GM06990 (cell line): Measurements from ENCODE around the gene TOLLIP.
"Not testable (repeated sequence)": the region's sequence is repeated elsewhere in the genome, so short reads cannot be mapped to it uniquely, and the experiment has no call there.

Source experiments
- DNase-seq: peaks from one replicate; pipeline ENCODE4 v3.0.0-alpha.2; 2011; ENCODE audit not compliant: insufficient read length; ENCODE audit errors: extremely low read depth
- H3K27me3 ChIP-seq: replicated peaks from 2 replicates; pipeline ENCODE4 v1.6.0; 2011; ENCODE audit warnings: low read length; ENCODE audit not compliant: control insufficient read depth, insufficient read depth
- H3K36me3 ChIP-seq: 2 replicates; pipeline ENCODE4 v1.5.1; 2011; ENCODE audit warnings: low read length; ENCODE audit not compliant: control insufficient read depth, insufficient read depth
- H3K4me3 ChIP-seq: replicated peaks from 2 replicates; pipeline ENCODE4 v1.5.1; 2011; ENCODE audit warnings: low read depth, mild to moderate bottlenecking, control low read depth, low read length
- CTCF ChIP-seq: IDR thresholded peaks from 2 replicates; pipeline ENCODE4 v1.5.1; 2011; ENCODE audit warnings: low read length, control low read depth, mild to moderate bottlenecking, inconsistent platforms; ENCODE audit not compliant: insufficient read depth, poor library complexity, severe bottlenecking

Gene TOLLIP

DNA sequence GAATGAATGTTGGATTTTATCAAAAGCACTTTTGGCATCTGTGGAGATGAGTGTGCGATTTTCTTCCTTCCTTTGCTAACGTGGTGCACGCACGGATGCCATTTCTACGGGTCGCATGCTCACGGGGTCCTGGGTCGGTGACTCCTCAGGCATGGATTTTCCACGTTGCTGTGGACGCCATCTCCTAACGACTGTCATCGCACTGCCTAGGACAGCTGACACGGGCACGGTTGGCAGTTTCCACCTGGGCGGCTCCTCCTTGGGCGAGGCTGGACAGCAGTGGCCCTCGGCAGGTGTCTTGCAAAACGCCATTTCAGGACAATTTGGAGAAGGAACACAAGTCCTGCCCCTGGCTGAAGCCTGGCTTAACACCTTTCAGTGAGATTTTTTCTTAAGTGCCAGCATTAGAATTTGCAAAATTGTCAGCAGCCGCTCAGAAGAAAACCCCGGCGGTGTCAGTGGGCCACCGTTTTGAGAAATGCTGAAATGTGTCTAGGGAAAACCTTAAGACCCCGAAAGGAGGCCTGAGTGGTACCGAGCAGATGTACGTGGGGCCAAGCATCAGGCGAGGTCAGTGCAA is 34.7 kb upstream of the TOLLIP start:
- Histone ChIP-seq H3K4me3 (no peak overlapping the region), H3K36me3 (no peaks in the 10 kb centered on the region), H3K27me3 (no peaks in the 10 kb centered on the region)
- TF ChIP-seq CTCF, result no peak
- no peak for DNase-seq

DNA sequence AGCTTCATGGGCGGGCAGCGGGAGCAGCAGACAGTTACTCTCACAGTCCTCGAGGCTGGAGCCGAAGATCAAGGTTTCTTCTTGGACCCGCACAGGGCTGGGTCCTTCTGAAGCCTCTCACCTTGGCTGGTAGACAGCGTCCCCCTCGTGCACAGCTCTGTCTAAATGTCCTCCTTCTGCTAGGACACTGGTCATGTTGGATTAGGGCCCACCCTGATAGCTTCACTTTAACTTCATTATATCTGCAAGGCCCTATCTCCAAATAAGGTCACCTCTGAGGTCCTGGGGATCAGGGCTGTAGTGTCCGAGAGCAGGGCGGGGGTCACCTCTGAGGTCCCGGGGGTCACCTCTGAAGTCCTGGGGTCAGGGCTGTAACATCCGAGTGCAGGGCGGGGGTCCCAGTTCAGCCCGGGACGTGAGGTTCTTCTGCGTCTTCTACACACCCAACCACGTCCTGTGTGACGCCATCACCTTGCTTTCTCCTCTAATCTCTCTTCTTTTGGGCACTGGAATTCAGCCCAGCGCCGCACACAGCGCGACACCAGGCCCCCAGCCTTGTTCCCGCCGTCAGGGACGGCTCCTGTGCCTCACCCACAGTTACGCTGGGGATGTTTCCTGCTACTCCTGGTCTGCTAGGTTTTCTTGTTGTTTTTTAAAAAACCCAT is 34.1 kb upstream of the TOLLIP start:
- DNase-seq, result no peak
- no peaks in the 10 kb centered on the region for H3K27me3 ChIP-seq
- TF ChIP-seq CTCF, result no peak
- no peak overlapping the region for H3K4me3 ChIP-seq
- H3K36me3 ChIP-seq, result no peaks in the 10 kb centered on the region

- no peak for DNase-seq
- no peaks in the 10 kb centered on the region for H3K36me3 ChIP-seq
- H3K27me3 ChIP-seq, result no peaks in the 10 kb centered on the region
- TF ChIP-seq CTCF, result no peak
- no peak overlapping the region for H3K4me3 ChIP-seq
Observed at GRCh38 chr11:1342946-1343345, 33.5 kb upstream of the TOLLIP start.

DNA sequence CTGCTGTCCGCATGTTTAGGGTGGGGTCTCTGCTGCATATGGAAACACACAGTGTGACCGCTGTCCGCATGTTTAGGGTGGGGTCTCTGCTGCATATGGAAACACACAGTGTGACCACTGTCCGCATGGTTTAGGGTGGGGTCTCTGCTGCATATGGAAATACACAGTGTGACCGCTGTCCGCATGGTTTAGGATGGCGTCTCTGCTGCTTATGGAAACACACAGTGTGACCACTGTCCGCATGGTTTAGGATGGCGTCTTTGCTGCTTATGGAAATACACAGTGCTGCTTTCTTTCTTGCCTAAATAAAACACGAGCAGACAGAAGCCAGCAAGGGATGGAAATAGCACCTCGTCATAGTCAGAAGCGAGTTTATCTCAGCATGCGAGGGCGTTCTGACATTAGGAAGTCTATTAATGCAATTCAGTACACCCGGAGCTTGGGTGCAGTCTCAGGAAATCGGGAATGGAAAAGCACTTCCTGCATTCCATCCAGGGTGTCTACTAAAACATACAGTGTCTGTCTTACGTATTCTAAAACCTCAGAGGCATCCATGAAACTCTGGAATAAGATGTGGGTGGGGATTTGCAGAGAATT is 32.6 kb upstream of the TOLLIP start:
- TF ChIP-seq CTCF, result no peak
- Histone ChIP-seq H3K27me3 (no peaks in the 10 kb centered on the region), H3K36me3 (no peaks in the 10 kb centered on the region), H3K4me3 (no peak overlapping the region)
- DNase-seq, result no peak

- H3K27me3 ChIP-seq, H3K4me3 ChIP-seq, DNase-seq, H3K36me3 ChIP-seq: not testable (repeated sequence)
Observed at GRCh38 chr11:1341226-1341625, 31.8 kb upstream of the TOLLIP start.

DNA sequence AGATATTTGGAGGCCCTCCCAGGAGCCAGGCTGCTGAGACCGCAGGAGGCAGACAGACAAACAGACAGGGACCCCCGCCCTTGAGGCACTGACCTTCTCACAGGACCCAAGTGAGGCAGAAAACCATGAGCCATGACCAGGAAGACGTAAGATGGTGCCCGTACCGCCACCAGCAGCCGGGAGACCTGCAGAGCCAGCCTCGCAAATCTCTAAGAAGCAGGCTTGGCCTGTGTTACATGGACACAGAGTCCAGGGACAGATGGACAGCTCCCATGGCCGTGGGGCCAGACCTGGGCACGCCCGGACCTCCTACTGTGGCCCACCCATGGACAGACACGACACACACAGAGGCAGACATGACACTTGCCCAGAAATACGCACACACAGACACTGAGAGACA is 30.7 kb upstream of the TOLLIP start:
- DNase-seq, result no peak
- H3K27me3 ChIP-seq, result no peaks in the 10 kb centered on the region
- TF ChIP-seq CTCF, result no peak
- no peak overlapping the region for H3K4me3 ChIP-seq
- H3K36me3 ChIP-seq, result no peaks in the 10 kb centered on the region
